Activated CD8-positive, alpha-beta memory T cell treated with anti-CD3 and anti-CD28 coated beads, Interleukin-2, amount 50 U/mL, for 4 hours (primary cell): Measurements from ENCODE around the gene DGKQ.
A peak's percentile ranks its signal among the peaks of the same experiment; 100 is the strongest.
"Not testable (repeated sequence)": the region's sequence is repeated elsewhere in the genome, so short reads cannot be mapped to it uniquely, and the experiment has no call there.

Experiments
- DNase-seq: peaks from one replicate; pipeline ENCODE4 v3.0.0-alpha.2; 2020

DGKQ gene

GRCh38 chr4:947491-947971, 25.8 kb downstream of the DGKQ start:
- no peak for DNase-seq

GRCh38 chr4:946517-947471, 26.6 kb downstream of the DGKQ start:
- no peak for DNase-seq

GRCh38 chr4:946103-946450, 27.3 kb downstream of the DGKQ start:
- DNase-seq, result no peak

- DNase-seq, result no peak
Observed at GRCh38 chr4:945274-946102, 27.9 kb downstream of the DGKQ start.

GRCh38 chr4:939508-939907, 33.9 kb downstream of the DGKQ start:
- not testable (repeated sequence) for DNase-seq

- DNase-seq, result no peak
Observed at GRCh38 chr4:932713-933070, 40.7 kb downstream of the DGKQ start.

GRCh38 chr4:931960-932712, 41.2 kb downstream of the DGKQ start, which contains the start of the genes GAK and TMEM175:
GAK (minus strand) TSS chr4:932316; CDS start chr4:932187, 129 bp downstream.
TMEM175 (plus strand) TSS chr4:932460; CDS start chr4:947740, 15,280 bp downstream.
- peak; percentile 97 for DNase-seq

GRCh38 chr4:931194-931959, 42.0 kb downstream of the DGKQ start:
- DNase-seq, result no peak

GRCh38 chr4:930827-931193, 42.6 kb downstream of the DGKQ start:
- DNase-seq, result no peak

GRCh38 chr4:930028-930551, 43.3 kb downstream of the DGKQ start:
- no peak for DNase-seq

- DNase-seq, result no peak
Observed at GRCh38 chr4:929096-929765, 44.1 kb downstream of the DGKQ start.

GRCh38 chr4:927566-927965, 45.8 kb downstream of the DGKQ start:
- not testable (repeated sequence) for DNase-seq

GRCh38 chr4:926538-926937, 46.8 kb downstream of the DGKQ start:
- DNase-seq, result no peak

- no peak for DNase-seq
Observed at GRCh38 chr4:925771-926500, 47.4 kb downstream of the DGKQ start.

- DNase-seq, result no peak
Observed at GRCh38 chr4:925171-925570, 48.2 kb downstream of the DGKQ start.

GRCh38 chr4:924107-925096, 49.0 kb downstream of the DGKQ start:
- no peak for DNase-seq

GRCh38 chr4:921830-922331, 51.5 kb downstream of the DGKQ start:
- DNase-seq, result no peak

- DNase-seq, result not testable (repeated sequence)
Observed at GRCh38 chr4:919004-919680, 54.2 kb downstream of the DGKQ start.
